ENCODE measurements around the gene MFSD6L. TPM values are rescaled to one million over a fixed set of nuclear protein-coding genes. Genes with fewer than 3 reads are reported as not detected.

MFSD6L gene
- total and polyA plus RNA-seq, 10 of the 15 experiments (the other 5 are each of a cell fraction or from before 2014, with no cell fraction given): 0.39 to 3.1 (median 1.1) TPM

DNA sequence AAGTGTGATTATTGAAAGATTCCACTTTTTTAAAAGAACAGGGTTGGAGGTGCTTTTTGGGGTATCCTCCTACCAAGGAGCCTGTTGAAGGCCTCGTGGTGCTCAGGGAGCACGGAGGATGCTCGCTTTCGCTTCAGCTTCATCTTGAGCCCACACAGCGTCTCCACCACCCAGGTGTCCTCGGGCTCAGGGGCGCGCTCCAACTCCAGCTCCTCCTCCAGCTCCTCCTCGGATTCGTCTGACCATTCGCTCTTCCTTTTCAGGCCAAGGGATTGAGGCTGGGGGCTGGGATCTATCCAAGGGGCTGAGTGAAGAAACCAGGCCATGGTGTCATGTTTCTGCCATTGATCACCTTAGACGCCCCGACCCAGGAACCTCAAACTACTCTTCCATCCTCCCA is 42.0 kb downstream of the MFSD6L start:
- ChIA-PET SMC1A (ENCODE audit: uncharacterized antibody, unreplicated experiment) (interaction anchor here (1.3 to 1.7 kb wide), 4 partner anchors 9 to 50 kb away, joined by 3 to 4 read pairs (median 3); no protein-coding TSS in a partner anchor), RAD21 (ENCODE audit: unreplicated experiment) (interaction anchor here (2.2 kb wide), 1 partner anchor 138 kb away, joined by 10 read pairs; no protein-coding TSS in a partner anchor), CTCF (interaction anchor here (1.0 to 8.5 kb wide), 5 partner anchors 11 to 241 kb away, joined by 4 to 69 read pairs (median 15); no protein-coding TSS in a partner anchor), POLR2A (no interaction called here)
- no peaks in the 10 kb centered on the region for H3K36me3 ChIP-seq (ENCODE audit: control insufficient read depth in 2 of 2, insufficient read depth in 2 of 2, low read length in 1 of 2)
- DNase-seq (ENCODE audit: low read depth, low spot score) (no peak), FAIRE-seq (no peak), ATAC-seq (no peak)
- no peaks in the 10 kb centered on the region for H3K9me3 ChIP-seq (replicated peaks; ENCODE audit: control insufficient read depth, insufficient read depth, low read length)
- no peaks in the 10 kb centered on the region for H4K20me1 ChIP-seq (ENCODE audit: control insufficient read depth, insufficient read depth)
- H3K4me3 ChIP-seq: no peak overlapping the region
- in situ Hi-C loops (cut with MboI): loop anchor here (5.0 kb wide), 2 partner anchors 140 to 240 kb away; no protein-coding TSS in a partner anchor
- no peaks in the 10 kb centered on the region; a peak in 2 of 4 replicates for H3K27me3 ChIP-seq (replicated peaks in 1 of 2; ENCODE audit: control insufficient read depth in 2 of 2, insufficient read depth in 2 of 2, low read length in 1 of 2)
- no TSS peak for BruUV-seq (replicated peaks)
- no peak overlapping the region for H3K9ac ChIP-seq (ENCODE audit: control insufficient read depth, insufficient read depth, low read length)
- no peak overlapping the region for H3K27ac ChIP-seq (ENCODE audit: control insufficient read depth, insufficient read depth)
- no peaks in the 10 kb centered on the region for H3K4me1 ChIP-seq (ENCODE audit: control insufficient read depth, insufficient read depth, low read length)
- no peak overlapping the region for H2AFZ ChIP-seq (ENCODE audit: control insufficient read depth, low read depth, low read length)
- 35% methylated on average over 10 of the region's 13 CpGs for WGBS (ENCODE audit: insufficient coverage, insufficient replicate concordance, low lambda C conversion rate, missing lambda C conversion rate)
- TF ChIP-seq SMC3 (IDR thresholded peaks at IDR 0.05; ENCODE audit: borderline replicate concordance, low read length): no peak
- no peak for TF ChIP-seq RB1 (IDR thresholded peaks at IDR 0.05; ENCODE audit: borderline replicate concordance)
- no peak for TF ChIP-seq FOS (IDR thresholded peaks at IDR 0.05; ENCODE audit: borderline replicate concordance, extremely low read depth, insufficient read length)
- TF ChIP-seq POLR2AphosphoS5 (IDR thresholded peaks at IDR 0.05; ENCODE audit: low read length): no peak
- TF ChIP-seq TCF12 (IDR thresholded peaks at IDR 0.05; ENCODE audit: low read depth, low read length): no peak
- no peak for TF ChIP-seq SMAD1 (IDR thresholded peaks at IDR 0.05; ENCODE audit: low read depth, partially characterized antibody)
- TF ChIP-seq POLR2AphosphoS2 (IDR thresholded peaks at IDR 0.05; ENCODE audit: low read depth, low read length): no peak
- TF ChIP-seq NR2F1 (conservative IDR thresholded peaks at IDR 0.05): no peak
- TF ChIP-seq, protein P1, sequence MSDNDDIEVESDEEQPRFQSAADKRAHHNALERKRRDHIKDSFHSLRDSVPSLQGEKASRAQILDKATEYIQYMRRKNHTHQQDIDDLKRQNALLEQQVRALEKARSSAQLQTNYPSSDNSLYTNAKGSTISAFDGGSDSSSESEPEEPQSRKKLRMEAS (IDR thresholded peaks at IDR 0.05; ENCODE audit: low read depth, low read length): no peak
- no peak for TF ChIP-seq GATAD2B (conservative IDR thresholded peaks at IDR 0.05; ENCODE audit: low read depth)
- no peak for TF ChIP-seq YBX1 (IDR thresholded peaks at IDR 0.05)
- TF ChIP-seq, protein P2, sequence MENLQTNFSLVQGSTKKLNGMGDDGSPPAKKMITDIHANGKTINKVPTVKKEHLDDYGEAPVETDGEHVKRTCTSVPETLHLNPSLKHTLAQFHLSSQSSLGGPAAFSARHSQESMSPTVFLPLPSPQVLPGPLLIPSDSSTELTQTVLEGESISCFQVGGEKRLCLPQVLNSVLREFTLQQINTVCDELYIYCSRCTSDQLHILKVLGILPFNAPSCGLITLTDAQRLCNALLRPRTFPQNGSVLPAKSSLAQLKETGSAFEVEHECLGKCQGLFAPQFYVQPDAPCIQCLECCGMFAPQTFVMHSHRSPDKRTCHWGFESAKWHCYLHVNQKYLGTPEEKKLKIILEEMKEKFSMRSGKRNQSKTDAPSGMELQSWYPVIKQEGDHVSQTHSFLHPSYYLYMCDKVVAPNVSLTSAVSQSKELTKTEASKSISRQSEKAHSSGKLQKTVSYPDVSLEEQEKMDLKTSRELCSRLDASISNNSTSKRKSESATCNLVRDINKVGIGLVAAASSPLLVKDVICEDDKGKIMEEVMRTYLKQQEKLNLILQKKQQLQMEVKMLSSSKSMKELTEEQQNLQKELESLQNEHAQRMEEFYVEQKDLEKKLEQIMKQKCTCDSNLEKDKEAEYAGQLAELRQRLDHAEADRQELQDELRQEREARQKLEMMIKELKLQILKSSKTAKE (IDR thresholded peaks at IDR 0.05; ENCODE audit: low read depth, poor library complexity, severe bottlenecking): no peak
- no peak for TF ChIP-seq NFXL1 (IDR thresholded peaks at IDR 0.05; ENCODE audit: borderline replicate concordance)
- H3K79me2 ChIP-seq (ENCODE audit: control insufficient read depth, insufficient read depth, low read length): no peaks in the 10 kb centered on the region
- intact Hi-C loops (cut with micrococcal nuclease; ENCODE audit: unreplicated experiment): no loop called here
- no peak overlapping the region for H3K4me2 ChIP-seq (ENCODE audit: control insufficient read depth, insufficient read depth)
